ENCODE measurements around the gene IL37.

The IL37 gene

DNA sequence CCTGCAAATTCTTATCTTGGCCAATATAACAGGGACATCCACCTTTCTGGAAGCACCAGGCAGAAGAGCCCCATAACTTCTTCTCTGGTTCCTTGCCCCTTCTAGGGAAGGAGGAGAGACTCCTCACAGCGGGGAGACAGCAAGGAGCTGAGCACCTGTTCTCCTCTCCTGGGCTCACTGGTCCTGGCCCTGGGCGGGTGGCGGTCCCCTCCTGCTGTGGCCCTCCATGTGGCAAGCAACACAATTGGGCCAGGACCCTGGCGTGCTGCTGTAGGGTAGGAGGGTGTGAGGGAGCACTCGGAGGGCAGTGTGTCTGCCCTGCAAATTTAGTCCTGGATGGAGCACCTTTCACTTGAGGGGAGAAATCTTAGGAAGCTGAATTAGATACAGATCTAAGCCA, 6.9 kb downstream of the IL37 start:
- TF ChIP-seq, protein P1, sequence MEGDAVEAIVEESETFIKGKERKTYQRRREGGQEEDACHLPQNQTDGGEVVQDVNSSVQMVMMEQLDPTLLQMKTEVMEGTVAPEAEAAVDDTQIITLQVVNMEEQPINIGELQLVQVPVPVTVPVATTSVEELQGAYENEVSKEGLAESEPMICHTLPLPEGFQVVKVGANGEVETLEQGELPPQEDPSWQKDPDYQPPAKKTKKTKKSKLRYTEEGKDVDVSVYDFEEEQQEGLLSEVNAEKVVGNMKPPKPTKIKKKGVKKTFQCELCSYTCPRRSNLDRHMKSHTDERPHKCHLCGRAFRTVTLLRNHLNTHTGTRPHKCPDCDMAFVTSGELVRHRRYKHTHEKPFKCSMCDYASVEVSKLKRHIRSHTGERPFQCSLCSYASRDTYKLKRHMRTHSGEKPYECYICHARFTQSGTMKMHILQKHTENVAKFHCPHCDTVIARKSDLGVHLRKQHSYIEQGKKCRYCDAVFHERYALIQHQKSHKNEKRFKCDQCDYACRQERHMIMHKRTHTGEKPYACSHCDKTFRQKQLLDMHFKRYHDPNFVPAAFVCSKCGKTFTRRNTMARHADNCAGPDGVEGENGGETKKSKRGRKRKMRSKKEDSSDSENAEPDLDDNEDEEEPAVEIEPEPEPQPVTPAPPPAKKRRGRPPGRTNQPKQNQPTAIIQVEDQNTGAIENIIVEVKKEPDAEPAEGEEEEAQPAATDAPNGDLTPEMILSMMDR (IDR thresholded peaks at IDR 0.05; ENCODE audit: extremely low read depth, missing control alignments): no peak

DNA sequence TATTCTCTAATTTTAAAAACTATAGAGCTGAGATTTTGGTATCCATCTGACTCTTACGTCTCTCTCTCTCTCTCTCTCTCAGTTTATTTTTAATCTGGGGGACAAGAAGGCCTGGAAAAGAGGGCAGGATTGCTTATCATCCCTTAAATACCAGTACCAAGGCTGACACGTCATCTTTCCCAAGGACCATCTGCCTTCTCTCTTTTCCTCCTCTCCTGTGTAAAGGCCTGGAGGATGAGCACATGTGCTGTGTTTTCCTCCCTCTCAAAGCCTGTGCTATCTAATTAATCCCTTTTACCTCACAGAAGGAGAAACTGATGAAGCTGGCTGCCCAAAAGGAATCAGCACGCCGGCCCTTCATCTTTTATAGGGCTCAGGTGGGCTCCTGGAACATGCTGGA, 7.3 kb downstream of the IL37 start:
- TF ChIP-seq, protein P1 (IDR thresholded peaks at IDR 0.05; ENCODE audit: extremely low read depth, missing control alignments): no peak
- DNase-seq (ENCODE audit: low spot score): no peak

More for the DNA sequence above, 6.9 kb downstream of the IL37 start:
- no peak for DNase-seq (ENCODE audit: low spot score)

DNA sequence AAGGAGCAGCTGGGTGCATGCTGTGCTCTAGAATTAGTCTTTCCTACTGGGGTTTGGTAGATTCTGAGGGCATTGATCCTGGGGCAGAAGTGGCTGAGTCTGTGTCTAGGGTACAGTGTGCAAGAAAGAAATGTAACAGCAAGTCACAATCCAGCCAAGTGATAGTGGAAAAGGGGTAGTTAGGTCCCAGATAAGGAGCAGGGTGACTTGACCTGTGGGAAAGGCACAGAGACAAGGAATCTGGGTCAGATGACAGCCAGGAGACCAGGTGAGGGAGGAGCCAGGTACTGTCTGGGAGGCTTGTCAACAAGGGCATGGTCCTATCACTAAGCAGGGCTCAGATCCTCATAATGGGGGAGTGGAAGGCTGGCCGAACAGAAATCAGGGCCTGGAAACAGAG, 8.1 kb downstream of the IL37 start:
- no peak for DNase-seq (ENCODE audit: low spot score)
- TF ChIP-seq, protein P1 (IDR thresholded peaks at IDR 0.05; ENCODE audit: extremely low read depth, missing control alignments): no peak

- DNase-seq (ENCODE audit: low spot score): no peak
- TF ChIP-seq, protein P1 (IDR thresholded peaks at IDR 0.05; ENCODE audit: extremely low read depth, missing control alignments): no peak
Observed at GRCh38 chr2:112920923-112921532, 10.1 kb downstream of the IL37 start.

DNA sequence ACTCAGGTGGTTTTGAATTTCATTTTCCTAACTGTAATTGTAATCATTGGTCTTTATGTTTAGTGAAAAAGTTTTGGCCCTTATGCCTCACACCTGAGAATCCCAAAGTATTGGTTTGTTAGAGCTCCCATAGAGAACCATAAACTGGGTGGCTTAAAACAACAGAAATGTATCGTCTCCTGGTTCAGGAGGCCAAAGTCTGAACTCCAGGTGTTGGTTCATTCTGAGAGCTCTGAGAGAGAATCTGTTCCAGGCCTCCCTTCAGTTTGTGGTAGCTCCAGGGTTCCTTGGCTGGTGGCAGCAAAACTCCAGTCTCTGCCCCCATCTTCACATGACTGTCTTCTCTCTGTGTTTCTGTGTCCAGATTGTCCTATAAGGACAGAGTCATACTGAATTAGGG, 11.0 kb downstream of the IL37 start:
- TF ChIP-seq, protein P1 (IDR thresholded peaks at IDR 0.05; ENCODE audit: extremely low read depth, missing control alignments): no peak
- no peak for DNase-seq (ENCODE audit: low spot score)

- DNase-seq (ENCODE audit: low spot score): no peak
- TF ChIP-seq, protein P1 (IDR thresholded peaks at IDR 0.05; ENCODE audit: extremely low read depth, missing control alignments): no peak
Observed at GRCh38 chr2:112923237-112923966, 12.4 kb downstream of the IL37 start.

DNA sequence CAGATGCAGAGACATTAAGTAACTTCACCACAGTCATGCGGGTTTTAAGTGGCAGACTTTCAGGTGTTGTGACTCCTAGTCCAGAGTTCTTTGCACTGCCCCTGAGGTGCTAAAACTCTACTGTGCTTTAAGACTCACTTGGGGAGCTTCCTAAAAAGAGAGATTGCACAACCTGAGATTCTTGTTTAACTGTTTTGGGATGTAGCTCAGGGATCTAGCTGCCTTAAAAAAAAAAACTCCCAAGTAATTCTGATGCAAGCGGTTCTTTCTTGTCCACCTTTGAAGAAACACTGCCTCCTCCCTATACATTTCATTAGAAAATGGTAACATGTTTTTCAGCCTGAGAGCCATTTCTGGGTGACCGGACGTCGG, 13.0 kb downstream of the IL37 start:
- DNase-seq (ENCODE audit: low spot score): no peak
- TF ChIP-seq, protein P1 (IDR thresholded peaks at IDR 0.05; ENCODE audit: extremely low read depth, missing control alignments): no peak

All from GM20000 (cell line).